GM20431 (cell line): ENCODE results near the gene SNAI3.

Source experiments
- in situ Hi-C: fragments of 300-500 bp; cut with MseI, MboI; formaldehyde crosslinking; loops from one replicate; pipeline ENCODE4 v1.15.0; 2020; ENCODE audit warnings: low sequenced_read_pairs; ENCODE audit not compliant: unreplicated experiment

The SNAI3 gene

DNA sequence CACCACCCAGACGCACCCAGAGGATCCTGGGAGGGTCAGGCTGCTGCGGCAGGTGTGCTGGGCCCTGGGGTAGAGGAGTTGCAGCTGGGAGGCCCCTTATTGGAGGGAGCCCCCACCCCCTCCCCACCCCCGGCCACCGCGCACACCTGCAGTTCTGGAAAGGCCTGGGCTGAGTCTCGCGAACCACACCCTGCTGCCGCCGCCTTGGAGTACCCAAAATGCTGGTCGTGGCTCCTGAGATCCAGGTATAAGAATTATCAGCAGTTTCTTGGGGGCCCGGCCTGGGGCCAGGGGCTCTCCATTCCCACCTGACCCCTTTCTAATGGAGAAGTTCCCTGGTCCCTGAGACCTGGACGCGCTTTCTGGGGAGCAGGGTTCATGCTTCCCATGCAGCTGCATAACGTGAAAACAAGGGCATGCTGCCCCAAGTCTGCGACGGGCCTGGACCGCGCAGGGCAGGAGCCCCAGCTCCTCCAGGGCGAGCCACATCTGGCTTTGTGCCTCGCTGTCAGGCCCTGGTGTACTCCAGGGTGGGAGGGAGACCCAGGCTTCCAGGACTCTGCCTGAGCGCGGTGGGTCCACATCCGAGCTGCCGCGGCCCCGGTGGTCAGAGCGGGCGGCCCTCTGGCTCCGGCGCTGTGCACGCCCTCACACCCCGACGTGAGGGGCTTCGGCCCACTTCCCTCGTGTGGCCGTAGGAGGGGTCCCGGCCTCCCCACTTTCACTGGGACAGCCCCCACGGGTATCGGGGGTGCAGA, 7.3 kb upstream of the SNAI3 start:
- in situ Hi-C loops: no loop called here

DNA sequence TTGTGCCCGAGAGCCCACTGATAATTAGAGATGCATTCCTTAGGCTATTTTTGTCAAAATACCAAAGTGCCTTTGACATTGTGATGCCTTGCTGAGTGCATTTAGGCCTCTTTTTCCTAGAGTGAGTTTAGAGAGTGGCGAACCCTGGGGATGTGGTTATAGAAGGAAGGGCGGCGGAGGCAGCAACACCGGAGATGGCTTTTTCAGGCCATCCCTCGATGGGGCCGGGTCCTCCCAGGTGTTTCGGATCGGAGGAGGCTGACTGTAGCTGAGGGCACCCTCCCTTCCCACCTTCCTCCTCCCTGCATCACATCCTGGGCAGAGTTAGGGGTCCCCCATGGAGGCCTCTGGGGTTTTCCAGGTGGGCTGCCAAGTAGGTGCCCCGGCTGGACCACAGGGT, 6.6 kb upstream of the SNAI3 start:
- in situ Hi-C loops: no loop called here

DNA sequence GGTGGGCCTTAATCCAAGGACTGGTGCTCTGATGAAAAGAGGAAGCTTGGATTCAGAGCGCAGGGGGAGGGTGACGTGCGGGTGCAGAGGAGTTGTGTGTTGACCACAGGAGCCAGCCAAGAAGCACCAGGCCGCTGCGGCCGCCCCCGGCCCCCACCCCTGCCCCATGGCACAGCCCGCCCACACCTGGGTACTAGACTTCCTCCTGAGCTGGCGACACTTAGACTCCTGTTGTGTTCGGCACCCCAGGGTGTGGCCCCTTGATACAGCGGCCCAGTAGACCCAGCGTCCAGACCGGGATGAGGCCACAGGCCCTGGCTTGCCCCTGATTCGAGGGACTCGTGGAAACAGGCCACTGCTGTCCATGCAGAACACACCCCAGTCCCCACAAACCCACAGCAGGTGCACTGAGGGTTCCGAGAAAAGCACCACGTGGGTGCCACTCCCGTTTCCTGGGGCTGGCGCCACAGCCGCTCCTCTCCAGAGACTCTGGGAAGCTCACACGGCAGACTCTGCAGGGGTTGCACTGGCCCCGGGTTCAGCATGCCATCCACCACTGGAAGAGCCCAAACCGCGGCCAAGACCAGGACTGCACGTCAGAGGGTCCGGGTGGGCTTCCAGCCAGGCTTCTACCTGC, 5.7 kb upstream of the SNAI3 start:
- in situ Hi-C loops: no loop called here

DNA sequence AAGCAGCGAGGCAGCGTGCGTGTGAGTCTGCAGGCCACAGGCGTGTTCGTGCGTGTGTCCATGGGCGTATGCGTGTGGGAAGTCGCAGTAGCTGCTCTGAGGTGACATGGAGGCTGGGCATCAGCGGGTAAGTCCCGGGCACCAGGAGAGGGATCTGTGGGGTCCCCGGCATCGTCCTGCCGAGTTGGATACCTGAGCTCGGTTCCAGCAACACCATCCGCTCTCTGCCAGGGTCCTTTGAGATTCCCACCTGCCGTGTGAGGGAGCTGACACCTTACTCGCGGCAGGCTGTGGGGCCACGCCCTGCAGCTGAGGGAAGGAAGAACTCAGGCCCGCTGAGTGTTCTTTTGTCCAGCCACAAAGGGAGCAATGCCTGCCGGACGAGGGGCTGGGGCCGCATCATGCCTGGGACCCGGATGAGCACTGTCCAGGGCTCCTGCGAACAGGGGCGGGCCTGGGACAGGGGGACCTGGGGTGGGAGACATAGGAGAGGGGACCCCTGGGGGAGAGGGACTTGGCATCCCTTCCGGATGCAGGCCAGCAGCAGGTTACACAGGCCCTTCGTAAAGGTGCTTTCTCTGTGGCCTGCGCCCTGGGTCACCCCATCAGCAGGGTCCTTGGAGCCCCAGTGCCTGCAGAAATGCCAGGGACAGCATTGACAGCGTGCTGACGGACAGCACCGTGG, 5.0 kb upstream of the SNAI3 start:
- in situ Hi-C loops: no loop called here

DNA sequence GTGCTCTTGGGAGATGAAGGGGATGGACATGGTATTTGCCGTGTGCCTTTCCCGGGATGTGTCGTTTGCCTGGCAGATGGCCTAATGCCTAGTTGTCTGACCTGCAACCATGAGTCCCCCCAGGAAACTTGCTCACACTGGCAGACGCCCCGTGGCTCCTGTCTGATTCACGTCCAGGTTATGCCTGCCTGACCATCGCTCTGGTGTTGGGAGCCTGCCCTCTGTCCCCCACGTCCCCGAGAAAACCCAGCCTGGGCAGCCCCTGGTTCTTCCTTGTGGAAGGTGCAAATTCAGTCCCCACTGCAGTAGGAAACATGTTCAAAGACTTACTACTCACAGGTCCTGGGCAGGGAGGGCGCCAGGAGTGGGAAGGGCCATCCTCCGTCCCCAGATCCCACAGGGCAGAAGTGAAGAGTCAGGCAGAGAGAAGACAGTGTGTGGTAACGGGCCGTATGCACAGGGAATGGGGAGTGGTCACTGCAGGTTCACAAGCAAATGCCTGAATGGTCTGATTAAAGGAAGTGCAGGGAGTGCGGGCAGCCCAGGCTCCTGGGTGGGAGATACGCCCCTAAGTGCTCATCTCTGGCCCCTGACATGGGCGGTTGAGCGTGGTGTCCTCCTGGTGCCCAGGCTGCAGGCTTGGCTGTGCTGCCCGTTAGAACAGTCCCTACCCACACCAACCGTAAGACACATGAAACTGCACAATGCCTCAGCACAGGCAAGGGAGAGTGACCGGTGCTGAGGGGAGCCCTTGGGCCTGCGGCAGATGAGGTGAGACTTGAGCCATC, 4.2 kb upstream of the SNAI3 start:
- in situ Hi-C loops: no loop called here

DNA sequence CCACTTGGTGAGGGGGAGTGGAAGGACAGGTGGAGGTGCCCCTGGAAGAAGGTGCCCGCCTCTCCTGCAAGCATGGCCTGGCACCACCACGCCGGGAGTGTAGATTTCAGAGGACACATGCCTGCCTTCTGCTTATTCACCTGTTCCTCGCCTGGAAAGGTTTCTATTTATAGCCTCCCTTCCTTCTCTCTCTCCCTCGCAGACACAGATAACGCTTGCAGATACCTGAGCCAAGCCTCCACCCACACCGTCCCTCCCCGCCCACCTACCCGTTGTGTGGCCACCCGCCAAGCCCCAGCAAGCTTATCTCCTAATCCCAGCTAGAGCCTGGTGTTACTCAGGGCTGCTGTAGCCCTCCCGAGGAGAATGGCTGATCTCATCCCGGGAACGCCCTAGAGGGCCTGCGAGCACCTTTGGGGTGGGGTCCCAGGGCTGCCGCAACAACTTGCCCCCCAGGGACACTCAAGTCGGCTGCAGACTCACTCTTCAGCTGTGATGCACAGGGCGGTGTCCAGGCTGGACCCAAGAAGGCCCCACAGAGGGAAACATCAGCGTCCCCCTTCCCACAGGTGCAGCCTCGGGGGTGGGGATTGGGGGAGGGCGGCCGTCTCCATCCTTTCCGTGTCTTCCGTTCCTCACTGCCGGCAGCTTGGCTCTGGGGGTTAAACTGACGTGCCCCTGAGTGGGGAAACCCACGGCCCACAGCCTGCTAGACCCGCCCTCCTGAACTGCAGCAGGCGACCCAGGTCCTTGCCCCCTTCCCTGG, 1.9 kb upstream of the SNAI3 start:
- in situ Hi-C loops: no loop called here

DNA sequence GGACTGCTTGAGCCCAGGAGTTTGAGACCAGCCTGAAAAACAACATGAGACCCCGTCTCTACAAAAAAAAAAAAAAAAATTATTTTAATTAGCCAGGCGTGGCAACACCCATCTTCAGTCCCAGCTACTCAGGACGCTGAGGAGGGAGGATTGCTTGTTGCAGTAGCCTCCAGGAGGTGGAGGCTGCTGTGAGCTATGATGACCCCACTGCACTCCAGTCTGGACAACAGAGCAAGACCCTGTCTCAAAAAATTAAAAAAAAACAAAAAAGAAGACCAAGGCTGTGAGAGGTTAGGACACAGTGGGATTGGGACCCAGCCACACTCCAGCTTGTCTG, 1.3 kb upstream of the SNAI3 start:
- in situ Hi-C loops: no loop called here

DNA sequence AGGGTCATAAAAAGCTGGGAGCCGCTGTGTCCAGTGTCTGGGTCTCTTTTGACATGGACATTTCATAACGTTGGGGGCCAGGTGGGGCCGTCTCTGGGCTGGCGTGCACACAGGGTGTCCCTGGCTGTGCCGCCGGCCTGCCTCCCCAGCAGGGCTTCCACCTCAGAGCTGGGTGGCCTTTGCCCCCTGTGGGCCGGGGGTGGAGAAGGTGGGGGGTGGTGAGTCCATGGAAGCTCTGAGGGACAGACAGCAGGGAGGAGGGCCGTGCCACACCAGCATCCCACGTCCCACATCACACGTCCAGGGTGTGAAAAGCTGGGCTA, 908 bp upstream of the SNAI3 start:
- in situ Hi-C loops: no loop called here

DNA sequence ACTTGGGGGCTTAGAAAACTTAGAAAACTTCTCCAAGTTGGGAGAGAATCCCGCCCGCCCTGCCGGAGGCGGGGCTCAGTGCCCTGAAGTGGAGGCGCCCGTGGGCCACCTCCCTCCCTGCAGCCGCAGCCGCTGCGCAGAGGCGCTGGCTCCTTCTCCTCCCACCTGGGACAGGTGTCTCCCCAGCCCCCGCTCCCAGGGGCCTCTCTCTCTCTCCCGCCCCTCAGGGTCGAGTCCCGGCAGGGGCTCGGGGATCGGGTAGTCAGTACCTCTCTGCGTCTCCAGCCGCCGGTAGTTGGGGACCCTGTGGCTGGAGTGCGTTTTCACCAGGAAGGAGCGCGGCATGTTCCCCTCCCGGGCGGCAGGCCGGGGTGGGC, 257 bp downstream of the SNAI3 start:
- in situ Hi-C loops: no loop called here

DNA sequence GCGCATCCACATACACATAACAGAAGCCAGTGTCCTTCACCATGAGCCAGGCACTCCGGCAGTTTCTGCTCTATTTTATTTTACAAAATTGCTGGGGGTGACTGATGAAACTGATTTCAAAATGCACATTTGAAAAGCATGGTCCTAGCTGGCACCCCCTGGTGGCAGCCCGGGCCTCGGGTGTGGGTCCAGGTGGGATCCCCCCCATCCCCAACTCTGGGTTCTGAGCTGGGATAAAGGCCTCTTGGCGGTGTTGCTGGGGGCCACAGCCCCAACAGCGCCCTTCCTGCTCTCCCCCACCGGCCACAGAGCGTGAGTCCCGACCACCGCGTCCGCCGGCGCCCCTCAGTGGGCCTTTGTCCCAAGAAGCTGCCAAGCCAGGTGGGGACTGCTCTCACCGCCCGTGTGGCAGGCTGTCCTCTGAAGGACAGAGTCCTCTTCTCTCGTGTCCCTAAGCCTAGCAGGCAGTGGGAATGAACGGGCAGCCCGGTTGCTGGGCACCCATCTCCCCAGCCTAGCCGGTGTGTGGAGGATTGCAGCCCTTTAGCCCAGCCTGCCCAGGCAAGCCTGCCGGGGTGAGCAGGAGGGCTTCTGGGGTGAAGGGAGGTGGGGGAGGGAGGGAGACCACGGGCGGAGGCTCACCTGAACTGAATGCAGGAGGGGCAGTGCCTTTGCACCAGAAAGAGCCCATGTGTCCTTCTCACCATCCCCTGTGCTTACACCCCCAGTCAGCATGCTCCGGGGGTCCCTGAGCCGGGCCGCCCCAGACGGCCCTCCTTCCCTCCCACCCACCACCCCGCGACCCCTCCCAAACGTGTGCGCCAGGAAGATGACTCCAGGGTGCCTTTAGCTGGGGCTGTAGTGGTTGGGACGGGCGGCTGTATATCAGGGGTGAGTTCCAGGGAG, 898 bp downstream of the SNAI3 start:
- in situ Hi-C loops: no loop called here

DNA sequence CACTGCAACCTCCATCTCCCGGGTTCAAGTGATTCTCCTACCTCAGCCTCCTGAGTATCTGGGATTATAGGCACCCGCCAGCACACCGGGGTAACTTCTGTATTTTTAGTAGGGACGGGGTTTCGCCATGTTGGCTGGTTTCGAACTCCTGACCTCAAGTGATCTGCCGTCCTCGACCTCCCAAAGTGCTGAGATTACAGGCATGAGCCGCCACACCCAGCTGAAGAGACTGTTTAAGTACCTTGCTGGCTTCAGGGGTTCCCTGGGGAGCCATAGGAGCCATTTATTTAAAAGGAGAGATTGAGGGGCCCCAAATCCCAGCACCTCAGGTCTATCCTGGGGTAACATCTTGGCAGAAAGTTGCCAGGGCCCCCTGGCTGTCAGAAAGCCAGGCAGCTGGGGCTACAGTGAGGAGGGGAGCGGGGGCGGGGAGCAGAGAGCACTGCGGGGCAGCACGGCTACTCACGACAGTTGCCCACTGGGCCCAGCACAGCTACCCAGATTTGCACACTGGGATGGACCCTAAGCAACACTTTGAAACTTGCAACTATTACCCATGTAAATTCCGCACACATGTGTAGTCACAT, 1.6 kb downstream of the SNAI3 start:
- in situ Hi-C loops: no loop called here

DNA sequence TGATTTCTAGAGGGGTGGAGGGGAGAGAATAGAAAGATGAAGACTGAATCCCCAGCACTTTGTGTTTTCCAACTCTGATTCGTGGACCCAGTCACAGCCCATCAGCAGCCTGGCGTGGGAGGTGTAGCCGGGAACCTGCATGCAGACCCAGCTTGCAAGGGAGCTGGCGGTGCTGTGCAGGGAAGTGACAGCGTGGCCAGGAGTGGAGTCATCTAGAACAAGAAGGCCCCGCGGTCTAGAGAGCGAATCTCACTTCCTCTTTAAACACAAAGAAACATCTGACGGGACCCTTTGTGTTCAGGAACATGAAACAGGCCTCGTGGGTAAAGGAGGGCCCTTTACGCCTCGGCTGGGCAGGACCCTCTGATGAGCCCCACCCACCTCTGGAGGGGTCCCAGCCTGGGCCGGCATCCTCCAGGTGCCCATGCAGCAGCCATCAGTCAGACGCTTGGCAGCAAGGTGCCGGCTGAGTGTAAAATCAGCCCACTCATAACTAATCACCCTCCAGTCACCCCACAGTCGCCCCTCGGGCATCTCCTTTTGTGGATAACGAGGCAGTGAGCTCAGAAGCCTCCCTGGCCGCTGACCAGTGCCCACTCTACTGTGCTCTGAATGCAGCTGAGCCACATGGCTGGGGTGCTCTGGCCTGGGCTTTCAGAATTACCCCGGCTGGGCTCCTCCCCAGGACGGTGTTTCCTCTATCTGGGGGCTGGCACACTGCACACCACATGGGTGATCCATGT, 4.4 kb downstream of the SNAI3 start:
- in situ Hi-C loops: no loop called here

DNA sequence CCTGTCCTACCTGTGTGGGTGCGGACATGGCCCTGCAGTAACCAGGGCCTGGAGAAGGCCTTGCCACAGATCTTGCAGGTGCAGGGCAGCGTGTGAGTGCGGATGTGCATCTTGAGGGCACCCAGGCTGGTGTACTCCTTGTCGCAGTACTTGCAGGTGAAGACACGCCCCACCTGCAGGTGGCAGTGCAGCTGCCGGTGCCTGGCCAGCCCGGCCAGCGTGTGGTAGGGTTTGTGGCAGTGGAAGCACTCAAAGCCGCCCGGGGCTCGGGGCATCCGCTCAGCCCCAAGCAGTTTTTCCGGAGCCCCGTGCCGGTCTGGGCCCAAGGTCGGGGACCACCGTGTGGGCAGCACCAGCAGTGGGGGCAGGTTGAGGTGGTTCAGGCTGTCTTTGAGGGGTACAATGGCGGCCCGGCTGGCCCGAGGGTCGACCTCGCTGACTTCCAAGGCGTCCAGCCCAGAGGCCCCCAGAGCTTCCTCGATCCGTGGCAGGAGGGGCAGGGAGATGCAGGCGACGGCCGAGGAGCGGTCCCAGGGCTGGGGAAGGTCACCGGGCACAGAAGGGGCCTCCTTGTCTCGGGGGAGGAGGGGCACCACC, 5.1 kb downstream of the SNAI3 start:
- in situ Hi-C loops: no loop called here

DNA sequence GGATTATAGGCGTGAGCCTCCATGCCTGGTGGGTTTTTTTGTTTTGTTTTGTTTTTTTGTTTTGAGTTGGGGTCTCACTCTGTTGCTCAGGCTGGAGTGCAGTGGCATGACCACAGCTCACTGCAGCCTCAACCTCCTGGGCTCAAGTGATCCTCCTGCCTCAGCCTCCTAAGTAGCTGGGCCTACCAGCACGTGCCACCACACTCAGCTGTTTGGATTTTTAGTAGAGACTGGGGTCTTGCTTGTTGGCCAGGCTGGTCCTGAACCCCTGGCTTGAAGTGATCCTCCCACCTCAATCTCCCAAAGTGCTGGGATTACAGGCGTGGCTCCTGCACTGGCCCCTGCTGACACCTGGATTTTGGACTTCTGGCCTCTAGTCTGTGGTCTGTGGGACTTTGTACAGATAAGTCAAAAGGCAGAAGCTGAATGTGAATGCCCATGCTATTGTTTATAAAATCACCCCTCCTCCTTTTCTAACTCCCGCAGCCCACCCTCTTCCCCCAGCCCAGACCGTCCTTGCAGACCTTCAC, 5.7 kb downstream of the SNAI3 start:
- in situ Hi-C loops: no loop called here

DNA sequence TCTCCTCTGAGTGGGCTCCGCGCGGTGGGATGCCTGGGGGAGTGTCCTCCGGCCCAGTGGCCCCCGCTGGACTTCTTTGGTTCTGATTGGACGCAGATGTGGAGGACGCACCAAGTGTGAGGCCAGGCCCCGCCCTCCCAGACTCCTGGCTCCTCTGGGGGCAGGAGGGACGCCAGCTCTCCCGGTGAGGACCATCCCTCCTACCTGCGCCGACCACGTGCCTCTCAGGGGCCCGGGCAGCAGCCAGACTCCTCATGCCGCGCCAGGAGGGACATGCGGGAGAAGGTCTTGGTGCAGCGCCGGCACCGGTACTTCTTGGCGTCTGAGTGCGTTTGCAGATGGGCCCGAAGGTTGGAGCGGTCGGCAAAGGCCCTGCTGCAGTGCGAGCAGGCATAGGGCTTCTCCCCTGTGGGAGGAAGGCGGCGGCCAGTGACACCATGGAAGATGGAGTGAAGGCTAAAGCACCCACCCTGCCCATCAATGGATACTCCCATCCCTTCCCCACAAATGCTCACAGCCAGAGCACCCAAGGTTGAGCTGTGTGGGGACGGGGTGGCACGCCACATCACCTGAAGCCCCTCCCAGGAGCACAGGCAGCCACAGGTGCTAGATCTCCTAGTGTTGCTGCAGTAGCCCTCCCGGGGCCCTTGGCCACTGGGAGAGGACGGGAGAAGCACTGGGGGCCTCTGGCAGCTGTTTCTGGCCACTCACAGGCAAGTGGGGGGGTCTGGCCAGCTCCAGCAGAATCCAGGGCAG, 7.9 kb downstream of the SNAI3 start:
- in situ Hi-C loops: no loop called here

DNA sequence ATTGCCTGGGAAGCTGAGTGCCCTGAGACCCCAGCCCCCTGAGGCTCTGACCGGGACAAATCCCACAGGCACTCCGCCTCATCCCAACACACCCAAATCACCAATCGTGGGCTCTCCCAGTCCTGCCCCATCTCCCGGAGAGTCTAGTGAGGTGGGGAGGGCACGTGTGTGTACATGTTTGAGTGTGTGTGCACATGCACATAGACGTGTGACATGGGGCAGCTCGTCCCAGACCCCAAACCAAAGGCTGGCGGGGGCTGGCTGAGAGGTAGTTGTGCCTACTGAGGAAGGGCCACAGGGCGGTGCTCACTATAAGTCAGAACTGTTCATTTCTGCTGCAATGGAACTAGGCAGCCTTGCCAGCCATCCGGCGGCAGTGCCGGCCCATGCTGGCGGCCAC, 8.6 kb downstream of the SNAI3 start:
- in situ Hi-C loops: no loop called here
